CD14-positive monocyte (primary cell): ENCODE data around the gene ANGPTL2. TPM values are rescaled to one million over a fixed set of nuclear protein-coding genes. Genes with fewer than 3 reads are reported as not detected.

Experiments used
- DNase-seq, 3 donors: peaks; one replicate each; pipeline ENCODE4 v3.0.0-alpha.2; 2011 to 2022
- H2AFZ ChIP-seq: 2 replicates; pipeline ENCODE4 v1.6.0; 2012; ENCODE audit warnings: mild to moderate bottlenecking, low read depth, low read length, inconsistent platforms; ENCODE audit not compliant: insufficient read depth, poor library complexity, severe bottlenecking
- H3K27ac ChIP-seq, 2 donors: 1 replicate in 1 of 2; 2 replicates in 1 of 2; pipeline ENCODE4 v1.5.1; 2012 to 2013; ENCODE audit warnings: low read length in 2 of 2, control low read depth in 1 of 2, inconsistent platforms in 1 of 2, low read depth in 1 of 2, mild to moderate bottlenecking in 1 of 2
- H3K27me3 ChIP-seq, 2 donors: one replicate each; pipeline versions ENCODE4 v1.6.0 to v1.6.1; 2011 to 2013; ENCODE audit warnings: low read length in 2 of 2; ENCODE audit not compliant: control insufficient read depth in 2 of 2, insufficient read depth in 2 of 2
- H3K36me3 ChIP-seq, 2 donors: replicated peaks in 1 of 2; 1 replicate in 1 of 2; 2 replicates in 1 of 2; pipeline versions ENCODE4 v1.5.1 to v1.6.1; 2012 to 2013; ENCODE audit warnings: low read length in 2 of 2, control low read depth in 1 of 2, inconsistent platforms in 1 of 2, mild to moderate bottlenecking in 1 of 2; ENCODE audit not compliant: insufficient read depth in 2 of 2, control insufficient read depth in 1 of 2
- H3K4me1 ChIP-seq, 2 donors: 1 replicate in 1 of 2; 2 replicates in 1 of 2; pipeline versions ENCODE4 v1.5.1 to v1.6.1; 2012 to 2013; ENCODE audit warnings: low read length in 2 of 2, control low read depth in 1 of 2, inconsistent platforms in 1 of 2, mild to moderate bottlenecking in 1 of 2, moderate library complexity in 1 of 2; ENCODE audit not compliant: insufficient read depth in 2 of 2, control insufficient read depth in 1 of 2
- H3K4me2 ChIP-seq: replicated peaks from 2 replicates; pipeline ENCODE3; 2012; ENCODE audit warnings: low read length, moderate library complexity, mild to moderate bottlenecking; ENCODE audit not compliant: poor library complexity, severe bottlenecking; ENCODE audit errors: extremely low read depth
- H3K4me3 ChIP-seq, 3 experiments: fragments of 200-600 bp in 1 of 3; sonication (generic) in 1 of 3; replicated peaks in 1 of 3; 1 replicate in 2 of 3; 2 replicates in 1 of 3; pipeline ENCODE4 v1.5.1; 2011 to 2013; ENCODE audit warnings: low read length in 3 of 3, mild to moderate bottlenecking in 3 of 3, control low read depth in 2 of 3, low read depth in 2 of 3, inconsistent platforms in 1 of 3, moderate library complexity in 1 of 3
- H3K79me2 ChIP-seq: 2 replicates; pipeline ENCODE4 v1.6.0; 2012; ENCODE audit warnings: mild to moderate bottlenecking, control low read depth, inconsistent platforms, low read length, moderate library complexity; ENCODE audit not compliant: insufficient read depth
- H3K9ac ChIP-seq: 2 replicates; pipeline ENCODE4 v1.6.0; 2017; ENCODE audit warnings: low read length, mild to moderate bottlenecking; ENCODE audit not compliant: insufficient read depth, poor library complexity, severe bottlenecking
- H3K9me3 ChIP-seq, 2 donors: replicated peaks in 1 of 2; 1 replicate in 1 of 2; 2 replicates in 1 of 2; pipeline versions ENCODE4 v1.5.1 to v1.6.1; 2012 to 2013; ENCODE audit warnings: low read length in 2 of 2, control low read depth in 1 of 2; ENCODE audit not compliant: control insufficient read depth in 1 of 2, insufficient read depth in 1 of 2
- H4K20me1 ChIP-seq: 2 replicates; pipeline ENCODE4 v1.6.0; 2012; ENCODE audit warnings: mild to moderate bottlenecking, low read length, control low read depth, moderate library complexity; ENCODE audit not compliant: insufficient read depth
- H3K27ac Mint-ChIP-seq, 7 donors: one replicate each; pipeline ENCODE4 v1.8.0; 2020; ENCODE audit warnings: mild to moderate bottlenecking in 7 of 7, mixed read lengths in 7 of 7, moderate library complexity in 6 of 7, inconsistent platforms in 2 of 7
- H3K27me3 Mint-ChIP-seq, 3 donors: one replicate each; pipeline ENCODE4 v1.8.0; 2021 to 2022; ENCODE audit warnings: low read depth in 3 of 3, mild to moderate bottlenecking in 3 of 3, mixed read lengths in 3 of 3, moderate library complexity in 3 of 3, inconsistent platforms in 1 of 3
- H3K36me3 Mint-ChIP-seq, 2 donors: one replicate each; pipeline ENCODE4 v1.8.0; 2020; ENCODE audit warnings: mixed read lengths in 2 of 2, inconsistent platforms in 1 of 2, mild to moderate bottlenecking in 1 of 2
- H3K4me1 Mint-ChIP-seq: one replicate; pipeline ENCODE4 v1.8.0; 2020; ENCODE audit warnings: mild to moderate bottlenecking, mixed read lengths
- H3K4me3 Mint-ChIP-seq, 2 donors: one replicate each; pipeline ENCODE4 v1.8.0; 2020; ENCODE audit warnings: mild to moderate bottlenecking in 2 of 2, mixed read lengths in 2 of 2, moderate library complexity in 1 of 2
- H3K9me3 Mint-ChIP-seq, 7 donors: one replicate each; pipeline ENCODE4 v1.8.0; 2020 to 2022; ENCODE audit warnings: mixed read lengths in 7 of 7, mild to moderate bottlenecking in 6 of 7, moderate library complexity in 6 of 7, inconsistent platforms in 2 of 7
- CTCF ChIP-seq: fragments of 200-600 bp; IDR thresholded peaks from one replicate; pipeline ENCODE4 v1.8.0; 2022; ENCODE audit warnings: antibody characterized with exemption, mild to moderate bottlenecking
- WGBS: methylation state at CpG from one replicate; pipeline ENCODE4 v1.1.5; 2013; ENCODE audit warnings: missing lambda C conversion rate; ENCODE audit not compliant: insufficient coverage; 5-methylcytosine and 5-hydroxymethylcytosine counted together
- intact Hi-C, 2 donors: fragments of 100-400 bp; cut with micrococcal nuclease; formaldehyde crosslinking; loops; one replicate each; pipeline versions ENCODE4 v1.15.0 to v1.15.1; 2023
- polyA plus RNA-seq, 3 donors: library from polyadenylated mRNA; depleted of rRNA in 1 of 3; unstranded in 2 of 3; stranded (reverse) in 1 of 3; fragments of 300-500 nt in 2 of 3; fragments of >200 nt in 1 of 3; fragmentation: Illumina TruSeq in 2 of 3; gene quantifications; 1 replicate in 2 of 3; 2 replicates in 1 of 3; pipeline ENCODE4 v1.2.3, GENCODE V29; 2012 to 2021

The ANGPTL2 gene
- polyA plus RNA-seq, 3 donors: not detected

GRCh38 chr9:127099664-127100063, 22.8 kb downstream of the ANGPTL2 start:
- no peaks in the 10 kb centered on the region for H4K20me1 ChIP-seq
- no peak overlapping the region for H3K4me3 ChIP-seq
- no peak overlapping the region for H3K27ac ChIP-seq
- H2AFZ ChIP-seq: no peak overlapping the region
- no peaks in the 10 kb centered on the region for H3K79me2 ChIP-seq
- no peak for TF ChIP-seq CTCF
- no peaks in the 10 kb centered on the region for H3K9me3 ChIP-seq
- intact Hi-C loops: no loop called here
- no CpG with 5 or more reads among the region's 3 CpGs for WGBS
- no peaks in the 10 kb centered on the region for H3K4me1 ChIP-seq
- Mint-ChIP-seq H3K4me3 (no peak overlapping the region), H3K27ac (no peak overlapping the region), H3K4me1 (peaks cover 7% of the 10 kb centered on the region), H3K36me3 (no peaks in the 10 kb centered on the region), H3K27me3 (peaks cover 6 to 14% (median 7%) of the 10 kb centered on the region in 3 donors), H3K9me3 (no peaks in the 10 kb centered on the region)
- H3K36me3 ChIP-seq: no peaks in the 10 kb centered on the region
- no peak for DNase-seq
- H3K4me2 ChIP-seq: no peak overlapping the region
- no peaks in the 10 kb centered on the region for H3K27me3 ChIP-seq
- H3K9ac ChIP-seq: no peak overlapping the region

GRCh38 chr9:127098916-127099553, 23.4 kb downstream of the ANGPTL2 start:
- H3K9me3 ChIP-seq: no peaks in the 10 kb centered on the region
- Mint-ChIP-seq H3K9me3 (no peaks in the 10 kb centered on the region), H3K27ac (no peak overlapping the region), H3K27me3 (peaks cover 6 to 13% (median 7%) of the 10 kb centered on the region in 3 donors), H3K4me1 (peaks cover 7% of the 10 kb centered on the region), H3K4me3 (no peak overlapping the region), H3K36me3 (no peaks in the 10 kb centered on the region)
- H3K27ac ChIP-seq: no peak overlapping the region
- intact Hi-C loops: no loop called here
- H3K4me2 ChIP-seq: no peak overlapping the region
- no peaks in the 10 kb centered on the region for H3K4me1 ChIP-seq
- 94% methylated on average over 3 of the region's 7 CpGs for WGBS
- H3K4me3 ChIP-seq: no peak overlapping the region
- H2AFZ ChIP-seq: no peak overlapping the region
- TF ChIP-seq CTCF: no peak
- DNase-seq: no peak
- H3K27me3 ChIP-seq: no peaks in the 10 kb centered on the region
- H3K79me2 ChIP-seq: no peaks in the 10 kb centered on the region
- H3K9ac ChIP-seq: no peak overlapping the region
- H3K36me3 ChIP-seq: no peaks in the 10 kb centered on the region
- no peaks in the 10 kb centered on the region for H4K20me1 ChIP-seq
